Liver (tissue), 9 donors: Measurements from ENCODE around the gene DDX54. TPM values are rescaled to one million over a fixed set of nuclear protein-coding genes. Genes with fewer than 3 reads are reported as not detected.

Experiments used
- DNase-seq: peaks from one replicate; pipeline ENCODE4 v3.0.0-alpha.2; 2017; ENCODE audit warnings: low spot score
- H3K27ac ChIP-seq, 2 donors: one replicate each; pipeline ENCODE4 v1.7.0; 2013; ENCODE audit warnings: inconsistent platforms in 2 of 2, low read length in 2 of 2, control low read depth in 1 of 2, low read depth in 1 of 2, mild to moderate bottlenecking in 1 of 2
- H3K27me3 ChIP-seq, 4 donors: one replicate each; pipeline versions ENCODE4 v1.6.1 to v1.7.0; 2013; ENCODE audit warnings: low read length in 3 of 4, inconsistent platforms in 1 of 4, mild to moderate bottlenecking in 1 of 4, moderate library complexity in 1 of 4; ENCODE audit not compliant: control insufficient read depth in 4 of 4, insufficient read depth in 4 of 4
- H3K36me3 ChIP-seq, 4 donors: one replicate each; pipeline versions ENCODE4 v1.6.1 to v1.7.0; 2013; ENCODE audit warnings: low read length in 3 of 4, mild to moderate bottlenecking in 3 of 4, low read depth in 1 of 4, moderate library complexity in 1 of 4; ENCODE audit not compliant: control insufficient read depth in 4 of 4, insufficient read depth in 3 of 4
- H3K4me1 ChIP-seq, 4 donors: one replicate each; pipeline versions ENCODE4 v1.6.1 to v1.7.0; 2013; ENCODE audit warnings: low read length in 3 of 4, mild to moderate bottlenecking in 3 of 4, moderate library complexity in 1 of 4; ENCODE audit not compliant: control insufficient read depth in 4 of 4, insufficient read depth in 4 of 4
- H3K4me3 ChIP-seq, 3 donors: one replicate each; pipeline versions ENCODE4 v1.6.1 to v1.7.0; 2013; ENCODE audit warnings: low read length in 3 of 3, control low read depth in 1 of 3, low read depth in 1 of 3, mild to moderate bottlenecking in 1 of 3
- H3K9ac ChIP-seq, 2 donors: one replicate each; pipeline ENCODE4 v1.7.0; 2013; ENCODE audit warnings: low read length in 2 of 2, mild to moderate bottlenecking in 2 of 2, moderate library complexity in 2 of 2, control low read depth in 1 of 2, low read depth in 1 of 2
- H3K9me3 ChIP-seq, 4 donors: one replicate each; pipeline versions ENCODE4 v1.6.1 to v1.7.0; 2013; ENCODE audit warnings: low read length in 3 of 4; ENCODE audit not compliant: control insufficient read depth in 4 of 4
- EGR1 ChIP-seq, 2 donors: IDR thresholded peaks; 2 replicates each; pipeline ENCODE4 v1.6.1; 2016 to 2018; ENCODE audit warnings: antibody characterized with exemption in 2 of 2, low read depth in 2 of 2
- FOXA1 ChIP-seq: IDR thresholded peaks from 2 replicates; pipeline ENCODE4 v1.6.1; 2016; ENCODE audit warnings: antibody characterized with exemption
- FOXA2 ChIP-seq: IDR thresholded peaks from 2 replicates; pipeline ENCODE4 v1.6.1; 2016; ENCODE audit warnings: antibody characterized with exemption
- GABPA ChIP-seq, 2 donors: IDR thresholded peaks in 1 of 2; conservative IDR thresholded peaks in 1 of 2; 2 replicates each; pipeline ENCODE4 v1.6.1; 2016; ENCODE audit warnings: antibody characterized with exemption in 2 of 2, mild to moderate bottlenecking in 1 of 2, moderate library complexity in 1 of 2
- HNF4A ChIP-seq, 2 donors: conservative IDR thresholded peaks; 2 replicates each; pipeline ENCODE4 v1.6.1; 2016; ENCODE audit warnings: antibody characterized with exemption in 2 of 2, mild to moderate bottlenecking in 2 of 2
- HNF4G ChIP-seq: IDR thresholded peaks from 2 replicates; pipeline ENCODE4 v1.6.1; 2016; ENCODE audit warnings: antibody characterized with exemption
- JUND ChIP-seq, 2 donors: IDR thresholded peaks; 2 replicates each; pipeline ENCODE4 v1.6.1; 2016; ENCODE audit warnings: antibody characterized with exemption in 2 of 2
- NR2F2 ChIP-seq: IDR thresholded peaks from 2 replicates; pipeline ENCODE4 v1.6.1; 2016; ENCODE audit warnings: antibody characterized with exemption
- RAD21 ChIP-seq, 2 donors: IDR thresholded peaks; 2 replicates each; pipeline ENCODE4 v1.6.1; 2016; ENCODE audit warnings: antibody characterized with exemption in 2 of 2, mild to moderate bottlenecking in 2 of 2
- RXRA ChIP-seq, 2 donors: IDR thresholded peaks; 2 replicates each; pipeline ENCODE4 v1.6.1; 2017 to 2018; ENCODE audit warnings: antibody characterized with exemption in 2 of 2, mild to moderate bottlenecking in 1 of 2
- SP1 ChIP-seq: IDR thresholded peaks from 2 replicates; pipeline ENCODE4 v1.6.1; 2018; ENCODE audit warnings: antibody characterized with exemption, mild to moderate bottlenecking
- TAF1 ChIP-seq: conservative IDR thresholded peaks from 2 replicates; pipeline ENCODE4 v1.6.1; 2016; ENCODE audit warnings: antibody characterized with exemption, mild to moderate bottlenecking
- YY1 ChIP-seq: IDR thresholded peaks from 2 replicates; pipeline ENCODE4 v1.6.1; 2016; ENCODE audit warnings: antibody characterized with exemption, mild to moderate bottlenecking
- WGBS: extraction: QIAGEN DNeasy Blood & Tissue Kit; methylation state at CpG from one replicate; pipeline ENCODE4 v1.1.7; 2013; 5-methylcytosine and 5-hydroxymethylcytosine counted together
- polyA plus RNA-seq, 2 donors: library from polyadenylated mRNA; stranded (reverse) in 1 of 2; unstranded in 1 of 2; fragments of 200-250 nt in 1 of 2; fragments of >200 nt in 1 of 2; fragmentation: Nextera tagmentation in 1 of 2; extraction: Ambion mirVana in 1 of 2; gene quantifications; one replicate each; pipeline versions ENCODE4 v1.2.1 to v1.2.3, GENCODE V29; 2013 to 2015
- total RNA-seq, 2 donors: library from RNA; depleted of rRNA; stranded (reverse); fragments of >200 nt; gene quantifications; one replicate each; pipeline ENCODE4 v1.2.3, GENCODE V29; 2014
- TF ChIP-seq, protein P1 (sequence below): IDR thresholded peaks from 2 replicates; pipeline ENCODE4 v1.6.1; 2016; ENCODE audit warnings: antibody characterized with exemption
- TF ChIP-seq, protein P2 (sequence below): IDR thresholded peaks from 2 replicates; pipeline ENCODE4 v1.6.1; 2016; ENCODE audit warnings: antibody characterized with exemption, mild to moderate bottlenecking
- TF ChIP-seq, protein P3 (sequence below): IDR thresholded peaks from 2 replicates; pipeline ENCODE4 v1.6.1; 2016; ENCODE audit warnings: antibody characterized with exemption
- TF ChIP-seq, protein P4 (sequence below): IDR thresholded peaks from 2 replicates; pipeline ENCODE4 v1.6.1; 2016; ENCODE audit warnings: antibody characterized with exemption
- donor health status: healthy.
- donor health status: healthy.
- donor health status: healthy.
- donor health status: healthy.
- donor health status: healthy.

The DDX54 gene
- total and polyA plus RNA-seq, 4 donors = 20.2 to 28.4 (median 21.6) TPM

DNA sequence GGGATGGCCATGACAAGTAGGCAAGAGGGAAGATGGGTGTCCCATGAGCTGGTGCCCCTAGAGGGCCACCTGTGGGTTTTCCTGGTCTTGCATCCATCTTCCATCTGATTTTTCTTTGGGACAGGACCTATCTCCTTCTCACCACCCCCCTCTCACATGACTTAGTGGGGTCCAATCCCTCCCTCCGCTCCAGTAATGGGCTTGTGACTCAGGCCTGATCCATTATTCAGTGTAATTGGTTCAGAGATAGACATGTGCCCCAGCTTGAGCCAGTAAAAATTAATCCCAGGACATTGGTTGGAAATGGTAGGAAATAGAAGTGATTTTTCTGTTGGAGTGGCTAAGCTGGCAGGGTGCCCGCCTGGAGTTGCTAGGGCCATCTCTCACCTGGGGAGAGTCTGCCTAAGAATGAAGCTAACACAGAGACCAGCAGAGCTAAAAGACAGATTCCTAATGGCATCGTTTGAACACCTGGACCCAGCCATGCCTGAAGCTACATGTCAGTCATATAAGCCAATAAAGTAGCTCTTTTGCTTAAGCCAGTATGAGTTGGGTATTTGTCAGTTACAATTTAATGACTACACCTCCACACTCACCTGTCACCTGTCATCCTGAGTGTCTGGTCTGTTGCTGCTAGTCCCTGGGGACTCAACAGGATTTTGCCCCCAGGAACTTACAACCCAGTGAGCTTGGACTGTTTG is 64.5 kb downstream of the DDX54 start:
- DNase-seq = no peak
- no peak overlapping the region for H3K9ac ChIP-seq
- H3K9me3 ChIP-seq = peaks cover 0 to 1% (median 0%) of the 10 kb centered on the region in 4 donors
- no peak overlapping the region for H3K4me3 ChIP-seq
- WGBS = 78% methylated on average over 3 of the region's 3 CpGs
- TF ChIP-seq, protein P1, sequence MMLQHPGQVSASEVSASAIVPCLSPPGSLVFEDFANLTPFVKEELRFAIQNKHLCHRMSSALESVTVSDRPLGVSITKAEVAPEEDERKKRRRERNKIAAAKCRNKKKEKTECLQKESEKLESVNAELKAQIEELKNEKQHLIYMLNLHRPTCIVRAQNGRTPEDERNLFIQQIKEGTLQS = no peak
- TF ChIP-seq TAF1 = no peak
- no peak for TF ChIP-seq NR2F2
- TF ChIP-seq HNF4A (conservative IDR thresholded peaks at IDR 0.05) = no peak
- no peak for TF ChIP-seq HNF4G
- TF ChIP-seq, protein P2, sequence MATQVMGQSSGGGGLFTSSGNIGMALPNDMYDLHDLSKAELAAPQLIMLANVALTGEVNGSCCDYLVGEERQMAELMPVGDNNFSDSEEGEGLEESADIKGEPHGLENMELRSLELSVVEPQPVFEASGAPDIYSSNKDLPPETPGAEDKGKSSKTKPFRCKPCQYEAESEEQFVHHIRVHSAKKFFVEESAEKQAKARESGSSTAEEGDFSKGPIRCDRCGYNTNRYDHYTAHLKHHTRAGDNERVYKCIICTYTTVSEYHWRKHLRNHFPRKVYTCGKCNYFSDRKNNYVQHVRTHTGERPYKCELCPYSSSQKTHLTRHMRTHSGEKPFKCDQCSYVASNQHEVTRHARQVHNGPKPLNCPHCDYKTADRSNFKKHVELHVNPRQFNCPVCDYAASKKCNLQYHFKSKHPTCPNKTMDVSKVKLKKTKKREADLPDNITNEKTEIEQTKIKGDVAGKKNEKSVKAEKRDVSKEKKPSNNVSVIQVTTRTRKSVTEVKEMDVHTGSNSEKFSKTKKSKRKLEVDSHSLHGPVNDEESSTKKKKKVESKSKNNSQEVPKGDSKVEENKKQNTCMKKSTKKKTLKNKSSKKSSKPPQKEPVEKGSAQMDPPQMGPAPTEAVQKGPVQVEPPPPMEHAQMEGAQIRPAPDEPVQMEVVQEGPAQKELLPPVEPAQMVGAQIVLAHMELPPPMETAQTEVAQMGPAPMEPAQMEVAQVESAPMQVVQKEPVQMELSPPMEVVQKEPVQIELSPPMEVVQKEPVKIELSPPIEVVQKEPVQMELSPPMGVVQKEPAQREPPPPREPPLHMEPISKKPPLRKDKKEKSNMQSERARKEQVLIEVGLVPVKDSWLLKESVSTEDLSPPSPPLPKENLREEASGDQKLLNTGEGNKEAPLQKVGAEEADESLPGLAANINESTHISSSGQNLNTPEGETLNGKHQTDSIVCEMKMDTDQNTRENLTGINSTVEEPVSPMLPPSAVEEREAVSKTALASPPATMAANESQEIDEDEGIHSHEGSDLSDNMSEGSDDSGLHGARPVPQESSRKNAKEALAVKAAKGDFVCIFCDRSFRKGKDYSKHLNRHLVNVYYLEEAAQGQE = no peak
- no peak for TF ChIP-seq EGR1 (IDR thresholded peaks at IDR 0.05; ENCODE audit: low read depth in 2 of 2)
- no peak for TF ChIP-seq RAD21 (IDR thresholded peaks at IDR 0.05)
- TF ChIP-seq YY1 = no peak
- TF ChIP-seq FOXA2 = no peak
- TF ChIP-seq GABPA (IDR thresholded peaks at IDR 0.05 in 1 of 2, conservative IDR thresholded peaks at IDR 0.05 in 1 of 2) = no peak
- TF ChIP-seq, protein P3, sequence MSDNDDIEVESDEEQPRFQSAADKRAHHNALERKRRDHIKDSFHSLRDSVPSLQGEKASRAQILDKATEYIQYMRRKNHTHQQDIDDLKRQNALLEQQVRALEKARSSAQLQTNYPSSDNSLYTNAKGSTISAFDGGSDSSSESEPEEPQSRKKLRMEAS = no peak
- TF ChIP-seq FOXA1 = no peak
- no peak for TF ChIP-seq SP1
- no peak for TF ChIP-seq RXRA (IDR thresholded peaks at IDR 0.05)
- TF ChIP-seq, protein P4, sequence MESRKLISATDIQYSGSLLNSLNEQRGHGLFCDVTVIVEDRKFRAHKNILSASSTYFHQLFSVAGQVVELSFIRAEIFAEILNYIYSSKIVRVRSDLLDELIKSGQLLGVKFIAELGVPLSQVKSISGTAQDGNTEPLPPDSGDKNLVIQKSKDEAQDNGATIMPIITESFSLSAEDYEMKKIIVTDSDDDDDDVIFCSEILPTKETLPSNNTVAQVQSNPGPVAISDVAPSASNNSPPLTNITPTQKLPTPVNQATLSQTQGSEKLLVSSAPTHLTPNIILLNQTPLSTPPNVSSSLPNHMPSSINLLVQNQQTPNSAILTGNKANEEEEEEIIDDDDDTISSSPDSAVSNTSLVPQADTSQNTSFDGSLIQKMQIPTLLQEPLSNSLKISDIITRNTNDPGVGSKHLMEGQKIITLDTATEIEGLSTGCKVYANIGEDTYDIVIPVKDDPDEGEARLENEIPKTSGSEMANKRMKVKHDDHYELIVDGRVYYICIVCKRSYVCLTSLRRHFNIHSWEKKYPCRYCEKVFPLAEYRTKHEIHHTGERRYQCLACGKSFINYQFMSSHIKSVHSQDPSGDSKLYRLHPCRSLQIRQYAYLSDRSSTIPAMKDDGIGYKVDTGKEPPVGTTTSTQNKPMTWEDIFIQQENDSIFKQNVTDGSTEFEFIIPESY = no peak
- H3K4me1 ChIP-seq = no peaks in the 10 kb centered on the region
- H3K36me3 ChIP-seq = no peaks in the 10 kb centered on the region
- H3K27ac ChIP-seq = no peak overlapping the region
- peaks cover 0 to 3% (median 0%) of the 10 kb centered on the region in 4 donors for H3K27me3 ChIP-seq

DNA sequence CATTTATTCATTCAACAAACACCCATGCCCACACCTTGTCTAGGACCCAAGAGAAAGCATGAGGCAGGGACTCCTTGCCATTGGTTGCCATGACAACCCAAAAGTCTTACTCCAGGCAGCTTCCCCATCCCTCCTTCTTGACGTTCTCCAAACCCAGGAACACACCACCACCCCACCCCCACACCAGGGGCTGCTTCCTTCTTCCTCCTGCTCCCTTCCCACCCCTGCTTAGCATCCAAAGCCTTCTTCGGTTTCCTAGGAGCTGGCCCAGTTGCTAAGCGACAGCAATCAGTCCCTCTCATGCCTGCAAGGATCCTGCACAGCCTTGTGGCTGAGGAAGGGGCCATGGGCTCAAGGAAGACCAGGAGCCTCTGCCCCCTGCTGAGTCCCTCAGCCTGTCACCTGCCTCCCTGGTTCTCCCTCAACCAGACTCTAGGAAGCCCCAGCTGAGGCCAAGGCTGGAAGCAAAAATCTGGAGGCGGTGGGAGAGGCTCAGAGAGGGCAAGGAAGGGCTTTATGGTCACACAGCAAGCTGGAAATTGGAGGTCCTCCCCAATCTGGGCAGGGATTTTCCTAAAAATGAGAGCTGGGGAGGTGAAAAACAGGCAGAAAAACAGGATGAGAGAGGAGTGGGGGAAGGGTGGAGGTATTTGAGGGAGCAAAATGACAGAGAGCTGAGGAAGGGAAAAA is 65.2 kb downstream of the DDX54 start:
- no peak for DNase-seq
- H3K9ac ChIP-seq = no peak overlapping the region
- peaks cover 0 to 1% (median 0%) of the 10 kb centered on the region in 4 donors for H3K9me3 ChIP-seq
- no peaks in the 10 kb centered on the region for H3K4me1 ChIP-seq
- WGBS = 43% methylated on average over 4 of the region's 4 CpGs
- H3K4me3 ChIP-seq = no peak overlapping the region
- H3K36me3 ChIP-seq = no peaks in the 10 kb centered on the region
- peaks cover 0 to 3% (median 0%) of the 10 kb centered on the region in 4 donors for H3K27me3 ChIP-seq
- H3K27ac ChIP-seq = no peak overlapping the region
- no peak for TF ChIP-seq GABPA (IDR thresholded peaks at IDR 0.05 in 1 of 2, conservative IDR thresholded peaks at IDR 0.05 in 1 of 2)
- TF ChIP-seq JUND (IDR thresholded peaks at IDR 0.05) = no peak
- TF ChIP-seq FOXA2 = no peak
- no peak for TF ChIP-seq RAD21 (IDR thresholded peaks at IDR 0.05)
- TF ChIP-seq TAF1 = no peak
- no peak for TF ChIP-seq EGR1 (IDR thresholded peaks at IDR 0.05; ENCODE audit: low read depth in 2 of 2)
- TF ChIP-seq RXRA (IDR thresholded peaks at IDR 0.05) = no peak
- TF ChIP-seq, protein P4 = no peak
- TF ChIP-seq, protein P3 = no peak
- TF ChIP-seq, protein P1 = no peak
- no peak for TF ChIP-seq HNF4G
- TF ChIP-seq YY1 = no peak
- no peak for TF ChIP-seq SP1
- TF ChIP-seq FOXA1 = no peak
- no peak for TF ChIP-seq NR2F2
